GM12874 (cell line): Measurements from ENCODE around the gene BLOC1S6.

Source experiments
- CTCF ChIP-seq: IDR thresholded peaks from 2 replicates; pipeline ENCODE4 v1.5.1; 2011; ENCODE audit warnings: low read depth, mild to moderate bottlenecking, control low read depth, low read length, moderate library complexity; ENCODE audit not compliant: insufficient read depth

The BLOC1S6 gene

DNA sequence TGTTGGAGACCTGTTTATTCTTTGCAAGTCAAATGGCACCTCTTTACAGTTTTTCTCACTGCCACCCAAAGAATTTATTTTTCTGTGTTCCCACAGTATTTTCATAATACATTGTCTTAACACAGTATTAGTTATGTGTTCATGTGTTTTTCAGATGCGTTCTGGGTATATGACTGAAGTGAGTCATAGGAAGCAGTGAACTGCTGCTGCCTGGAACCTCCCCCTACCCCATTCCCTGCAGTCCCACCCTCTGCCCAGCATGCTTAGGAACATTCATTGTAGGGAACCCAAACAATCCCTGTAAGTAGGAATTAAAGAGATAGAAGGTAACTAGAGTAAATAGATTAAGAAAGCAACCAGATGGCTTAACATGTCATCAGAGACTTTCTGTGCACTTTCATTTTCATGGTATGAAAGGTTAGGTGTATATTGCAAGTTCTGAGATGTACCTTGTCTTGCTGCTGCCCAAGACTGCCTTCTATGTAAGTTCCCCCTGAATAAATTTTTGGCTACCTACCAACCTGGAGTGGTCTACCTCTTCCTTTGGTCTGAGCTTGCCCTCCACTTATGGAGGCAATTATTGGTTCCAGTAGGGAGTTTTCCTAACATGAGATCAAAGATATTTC lies 25.7 kb downstream of the BLOC1S6 start:
- no peak for TF ChIP-seq CTCF

GRCh38 chr15:45616901-45617323 lies 29.7 kb downstream of the BLOC1S6 start:
- TF ChIP-seq CTCF, result no peak

DNA sequence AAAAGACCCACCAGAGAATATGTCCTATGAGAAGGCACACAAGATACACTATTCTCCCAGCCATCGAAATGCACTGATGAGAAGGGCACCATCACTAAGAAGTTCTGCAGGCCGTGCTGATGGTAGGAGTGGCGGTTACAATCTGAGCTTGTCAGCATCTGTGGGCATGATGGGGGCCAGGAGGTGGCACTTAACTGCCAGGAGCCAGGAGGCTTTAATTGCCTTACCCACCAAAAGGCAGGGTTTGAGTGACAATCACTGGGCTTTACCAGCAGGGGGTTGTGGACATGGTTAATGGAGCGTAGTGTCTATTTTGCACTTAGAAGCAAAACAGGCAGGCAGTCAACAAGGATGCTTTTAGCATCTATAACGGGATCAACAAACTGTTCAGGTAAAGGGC lies 31.6 kb downstream of the BLOC1S6 start:
- TF ChIP-seq CTCF, result peak; percentile 39; the same call in 1 of the 2 replicates

GRCh38 chr15:45628136-45628535 lies 41.0 kb downstream of the BLOC1S6 start:
- TF ChIP-seq CTCF, result no peak

- TF ChIP-seq CTCF, result no peak
Observed at GRCh38 chr15:45630917-45631691, 43.9 kb downstream of the BLOC1S6 start.

GRCh38 chr15:45631776-45632175 lies 44.6 kb downstream of the BLOC1S6 start:
- TF ChIP-seq CTCF, result no peak

DNA sequence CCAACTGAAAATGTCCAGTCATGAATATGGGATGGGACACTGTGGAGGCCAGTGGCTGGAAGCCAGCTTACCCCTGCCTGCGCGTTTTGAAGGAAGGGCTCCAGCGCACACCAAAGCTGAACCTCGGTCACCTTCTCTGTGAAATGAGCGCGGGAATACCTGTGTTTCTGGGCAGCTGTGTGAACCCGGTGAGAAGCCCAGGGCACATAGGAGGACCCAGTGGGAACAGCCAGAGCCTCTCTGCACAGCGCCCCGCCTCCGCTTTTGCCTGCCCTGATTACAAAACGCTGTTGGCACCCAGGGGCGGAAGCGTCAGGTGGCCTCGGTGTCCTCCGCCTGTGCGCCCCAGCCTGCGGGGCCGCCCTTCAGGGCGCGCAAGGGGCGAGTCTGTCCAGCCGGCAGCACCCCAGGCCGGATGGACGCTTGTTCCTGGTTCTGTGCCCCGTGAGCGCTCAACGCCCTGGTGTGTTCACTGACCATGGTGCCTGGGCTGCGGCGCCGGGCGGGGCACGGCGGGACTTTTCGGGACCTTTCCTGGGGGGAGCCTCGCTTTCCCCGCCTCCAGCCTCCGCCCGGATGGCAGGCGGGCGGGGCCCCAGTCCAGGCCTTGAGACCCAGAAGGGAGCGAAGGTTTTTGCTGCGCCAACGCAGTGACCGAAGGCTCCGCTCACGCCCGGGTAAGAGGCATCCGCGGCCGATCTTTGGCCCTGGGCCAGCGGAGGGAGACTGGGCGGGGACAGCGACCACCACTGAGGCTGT lies 47.4 kb downstream of the BLOC1S6 start, which contains the start of gene SQOR:
SQOR (plus strand) TSS at position 598 of the 759 bp plus-strand sequence. CDS start 23,895 bp downstream, outside the sequence.
- TF ChIP-seq CTCF, result no peak
